Retinal pigment epithelial cell (primary cell): ENCODE measurements around the gene ZC3HAV1L.
A peak's percentile ranks its signal among the peaks of the same experiment; 100 is the strongest.
"Not testable (repeated sequence)": the region's sequence is repeated elsewhere in the genome, so short reads cannot be mapped to it uniquely, and the experiment has no call there.

Source experiments
- DNase-seq: peaks from one replicate; pipeline ENCODE4 v3.0.0-alpha.2; 2010; ENCODE audit warnings: low read depth
- H3K4me3 ChIP-seq: 2 replicates; pipeline ENCODE4 v1.5.1; 2011; ENCODE audit warnings: mild to moderate bottlenecking, low read length, control low read depth, moderate library complexity
- TF ChIP-seq, protein P1 (sequence below): conservative IDR thresholded peaks from 2 replicates; pipeline ENCODE4 v1.5.1; 2011; ENCODE audit warnings: low read depth, low read length, control low read depth, inconsistent platforms

The ZC3HAV1L gene

DNA sequence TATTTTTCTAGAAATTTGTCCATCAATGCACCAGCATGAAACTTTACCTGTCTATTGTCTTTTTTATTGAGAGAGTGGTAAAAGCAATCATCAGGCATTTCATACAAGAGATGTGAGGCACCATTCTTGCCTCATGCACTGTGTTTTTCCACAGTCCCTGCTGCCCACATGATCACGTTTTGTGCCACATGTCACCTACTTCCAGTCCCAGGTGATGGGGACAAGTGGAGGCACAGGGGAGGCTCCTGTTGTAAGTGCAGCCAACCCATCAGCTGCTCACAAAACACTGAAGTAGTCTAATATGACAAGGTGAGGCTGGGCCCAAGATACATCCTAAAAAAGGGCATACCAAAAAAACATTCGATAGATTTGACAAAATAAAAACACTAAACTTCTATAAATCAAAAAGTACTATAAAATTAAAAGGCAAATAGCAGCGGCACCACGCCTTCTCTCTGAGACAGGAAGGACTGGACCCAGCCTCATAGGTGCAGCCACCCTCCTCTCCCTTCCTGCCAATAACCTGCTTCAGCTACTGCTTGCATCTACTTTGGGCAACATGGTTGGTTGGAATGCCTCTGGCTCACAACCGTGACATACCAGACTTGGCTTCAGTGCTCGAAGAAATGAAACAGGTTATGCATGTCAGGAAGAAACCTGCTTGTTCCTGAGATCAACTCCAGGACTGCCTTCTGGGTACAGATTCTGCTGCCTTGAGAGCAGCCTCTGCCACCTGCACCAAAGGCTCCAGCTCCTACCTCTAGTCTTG, 2.3 kb downstream of the ZC3HAV1L start:
- H3K4me3 ChIP-seq = no peak overlapping the region
- DNase-seq = no peak
- TF ChIP-seq, protein P1, sequence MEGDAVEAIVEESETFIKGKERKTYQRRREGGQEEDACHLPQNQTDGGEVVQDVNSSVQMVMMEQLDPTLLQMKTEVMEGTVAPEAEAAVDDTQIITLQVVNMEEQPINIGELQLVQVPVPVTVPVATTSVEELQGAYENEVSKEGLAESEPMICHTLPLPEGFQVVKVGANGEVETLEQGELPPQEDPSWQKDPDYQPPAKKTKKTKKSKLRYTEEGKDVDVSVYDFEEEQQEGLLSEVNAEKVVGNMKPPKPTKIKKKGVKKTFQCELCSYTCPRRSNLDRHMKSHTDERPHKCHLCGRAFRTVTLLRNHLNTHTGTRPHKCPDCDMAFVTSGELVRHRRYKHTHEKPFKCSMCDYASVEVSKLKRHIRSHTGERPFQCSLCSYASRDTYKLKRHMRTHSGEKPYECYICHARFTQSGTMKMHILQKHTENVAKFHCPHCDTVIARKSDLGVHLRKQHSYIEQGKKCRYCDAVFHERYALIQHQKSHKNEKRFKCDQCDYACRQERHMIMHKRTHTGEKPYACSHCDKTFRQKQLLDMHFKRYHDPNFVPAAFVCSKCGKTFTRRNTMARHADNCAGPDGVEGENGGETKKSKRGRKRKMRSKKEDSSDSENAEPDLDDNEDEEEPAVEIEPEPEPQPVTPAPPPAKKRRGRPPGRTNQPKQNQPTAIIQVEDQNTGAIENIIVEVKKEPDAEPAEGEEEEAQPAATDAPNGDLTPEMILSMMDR = no peak

- TF ChIP-seq, protein P1 = no peak
- no peak for DNase-seq
- no peak overlapping the region for H3K4me3 ChIP-seq
These were observed 3.4 kb downstream of the ZC3HAV1L start for GRCh38 chr7:139032473-139032872.

DNA sequence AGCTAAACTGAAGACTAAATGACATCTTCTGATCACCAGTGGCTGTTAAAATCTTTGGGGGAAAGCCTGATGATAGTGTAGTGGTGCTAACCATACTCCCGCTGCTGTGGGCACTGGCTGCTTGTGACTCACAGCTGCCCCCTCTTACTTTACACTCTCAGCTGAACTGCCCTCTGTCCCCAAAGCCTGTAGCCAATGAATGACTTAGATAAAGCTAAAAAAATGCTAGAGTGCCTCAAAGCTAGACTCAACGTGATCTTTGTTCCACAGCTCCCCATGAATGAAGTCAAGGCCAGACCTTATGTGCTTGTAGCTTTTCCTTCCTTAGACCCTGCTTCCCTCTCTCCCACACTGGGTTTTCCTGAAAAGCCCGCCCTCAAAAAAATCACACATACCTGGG, 6.5 kb downstream of the ZC3HAV1L start:
- no peak for DNase-seq
- TF ChIP-seq, protein P1 = no peak
- H3K4me3 ChIP-seq = no peak overlapping the region

GRCh38 chr7:139026551-139026950, 9.3 kb downstream of the ZC3HAV1L start:
- no peak for DNase-seq
- H3K4me3 ChIP-seq = no peak overlapping the region
- TF ChIP-seq, protein P1 = no peak

DNA sequence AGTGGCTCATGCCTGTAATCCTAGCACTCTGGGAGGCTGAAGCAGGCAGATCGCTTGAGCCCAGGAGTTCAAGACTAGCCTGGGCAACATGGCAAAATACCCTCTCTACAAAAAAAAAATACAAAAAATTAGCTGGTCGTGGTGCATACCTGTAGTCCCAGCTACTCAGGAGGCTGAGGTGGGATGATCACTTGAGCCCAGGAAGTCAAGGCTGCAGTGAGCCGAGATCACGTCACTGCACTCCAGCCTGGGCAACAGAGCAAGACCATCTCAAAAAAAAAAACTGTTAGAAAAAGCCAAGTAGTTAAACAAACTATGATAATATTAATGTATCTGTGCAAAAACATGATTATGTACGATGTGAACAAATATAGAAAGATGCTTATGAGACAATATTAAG, 10.0 kb downstream of the ZC3HAV1L start:
- H3K4me3 ChIP-seq, DNase-seq: not testable (repeated sequence)

DNA sequence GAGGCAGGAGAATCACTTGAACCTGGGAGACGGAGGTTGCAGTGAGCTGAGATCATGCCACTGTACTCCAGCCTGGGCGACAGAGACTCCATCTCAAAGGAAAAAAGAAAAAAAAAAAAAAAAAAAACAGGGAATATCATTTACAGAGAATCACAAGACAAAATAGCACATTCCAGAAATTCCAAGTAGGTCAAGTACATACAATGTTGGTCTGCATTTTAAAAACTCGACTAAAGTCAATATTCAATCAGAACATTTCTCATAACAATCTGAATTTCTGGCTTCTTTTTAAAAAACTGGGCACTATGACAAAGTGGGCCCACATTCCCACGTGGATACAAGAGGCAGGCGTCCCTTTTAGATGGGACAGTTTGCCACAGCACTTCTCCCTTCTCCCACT, 12.8 kb downstream of the ZC3HAV1L start:
- TF ChIP-seq, protein P1 = no peak
- H3K4me3 ChIP-seq = no peak overlapping the region
- DNase-seq = peak; percentile 17

DNA sequence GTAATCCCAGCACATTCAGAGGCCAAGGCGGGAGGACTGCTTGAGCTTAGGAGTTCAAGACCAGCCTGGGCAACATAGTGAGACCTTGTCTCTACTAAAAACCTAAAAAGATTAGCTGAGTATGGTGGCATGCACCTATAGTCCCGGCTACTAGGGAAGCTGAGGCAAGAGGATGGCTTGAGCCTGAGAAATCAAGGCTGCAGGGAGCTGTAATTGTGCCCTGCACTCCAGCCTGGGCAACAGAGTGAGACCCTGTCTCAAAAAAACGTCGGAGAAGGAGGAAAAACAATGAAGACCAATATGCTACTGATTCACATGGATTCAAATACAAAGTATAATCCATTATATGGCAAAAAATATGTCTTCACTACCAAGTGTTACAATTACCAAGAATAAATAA, 13.6 kb downstream of the ZC3HAV1L start:
- DNase-seq = no peak
- no peak overlapping the region for H3K4me3 ChIP-seq
- TF ChIP-seq, protein P1 = no peak
